NCI-H526 (cell line): ENCODE results near the gene PDK1.

Source experiments
- DNase-seq, 2 experiments: peaks; one replicate each; lab custom pipeline; 2025; lab: John Stamatoyannopoulos, UW

The PDK1 gene

GRCh38 chr2:172597176-172597842 lies 41.4 kb downstream of the PDK1 start:
- no peak for DNase-seq

- DNase-seq, result no peak
Measured at GRCh38 chr2:172599947-172600346, 44.1 kb downstream of the PDK1 start.

DNA sequence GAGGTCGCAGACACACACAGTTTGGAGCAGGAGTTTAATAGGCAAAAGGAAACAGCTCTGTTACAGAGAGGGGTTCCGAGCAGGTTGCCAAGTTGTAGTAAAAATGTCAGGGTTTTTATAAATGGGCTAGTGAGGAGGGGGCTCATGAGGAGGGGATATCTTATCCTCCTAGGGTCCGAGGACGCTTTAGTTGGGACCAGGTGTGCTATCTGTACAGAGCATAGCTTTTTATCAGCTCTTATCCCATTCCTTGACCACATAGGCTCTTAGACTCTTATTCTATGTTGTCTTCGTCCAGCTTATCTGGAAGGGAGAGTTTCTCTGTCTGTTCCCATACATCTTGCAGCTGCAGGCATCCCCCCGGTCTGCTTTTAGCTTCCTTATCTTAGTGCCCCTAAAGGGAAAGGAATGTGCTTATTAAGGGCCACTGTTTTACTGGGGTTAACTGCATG lies 44.7 kb downstream of the PDK1 start:
- no peak for DNase-seq

- no peak for DNase-seq
Measured at GRCh38 chr2:172606285-172606684, 50.4 kb downstream of the PDK1 start.

DNA sequence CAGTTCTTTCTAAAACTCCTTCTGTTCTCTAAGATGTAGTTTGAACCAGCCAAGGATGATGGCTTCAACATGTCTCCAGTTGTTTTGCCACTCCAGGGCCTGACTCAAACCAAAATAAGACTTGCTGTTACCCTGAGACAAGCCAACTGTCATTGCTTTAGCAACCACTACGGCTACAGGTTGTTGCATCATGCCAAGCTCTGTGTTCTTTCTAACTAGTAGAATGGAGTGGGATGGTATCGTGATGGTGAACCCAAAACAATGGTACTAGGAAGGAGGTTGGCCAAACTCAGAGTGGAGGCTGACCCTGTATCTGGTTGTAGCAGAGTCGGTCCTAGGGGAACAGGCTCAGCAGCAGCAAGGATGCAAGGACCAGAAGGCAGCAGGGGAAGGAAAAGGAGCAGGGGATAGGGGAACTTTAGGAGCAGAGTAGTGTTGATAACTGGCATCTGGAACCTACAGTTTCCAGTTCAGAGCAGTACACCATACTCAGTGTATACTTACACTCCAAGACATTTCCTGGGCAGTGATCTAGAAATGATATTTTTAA lies 51.6 kb downstream of the PDK1 start:
- DNase-seq, result no peak

- no peak for DNase-seq
Measured at GRCh38 chr2:172609488-172609887, 53.6 kb downstream of the PDK1 start.

GRCh38 chr2:172612051-172612450 lies 56.2 kb downstream of the PDK1 start:
- no peak for DNase-seq

DNA sequence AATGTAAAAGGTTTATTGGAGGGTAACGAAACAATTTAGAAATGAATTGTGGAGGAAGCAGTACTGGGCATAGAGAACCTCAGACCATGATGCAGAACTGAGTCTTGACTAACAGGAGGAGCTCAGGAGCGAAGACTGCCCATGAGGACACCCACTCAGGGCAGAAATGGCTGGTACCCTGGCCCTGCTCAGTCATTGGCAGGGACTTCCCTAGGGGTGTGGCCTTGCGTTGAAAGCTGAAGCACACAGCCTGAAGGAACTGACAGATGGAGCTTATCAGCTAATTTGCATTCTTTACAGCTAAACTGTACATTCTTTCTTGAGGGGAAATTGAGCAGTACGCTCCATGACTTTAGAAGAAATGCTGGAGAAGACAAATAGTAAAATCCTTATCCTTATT lies 57.1 kb downstream of the PDK1 start:
- DNase-seq, result peak; percentile 71 to 83

DNA sequence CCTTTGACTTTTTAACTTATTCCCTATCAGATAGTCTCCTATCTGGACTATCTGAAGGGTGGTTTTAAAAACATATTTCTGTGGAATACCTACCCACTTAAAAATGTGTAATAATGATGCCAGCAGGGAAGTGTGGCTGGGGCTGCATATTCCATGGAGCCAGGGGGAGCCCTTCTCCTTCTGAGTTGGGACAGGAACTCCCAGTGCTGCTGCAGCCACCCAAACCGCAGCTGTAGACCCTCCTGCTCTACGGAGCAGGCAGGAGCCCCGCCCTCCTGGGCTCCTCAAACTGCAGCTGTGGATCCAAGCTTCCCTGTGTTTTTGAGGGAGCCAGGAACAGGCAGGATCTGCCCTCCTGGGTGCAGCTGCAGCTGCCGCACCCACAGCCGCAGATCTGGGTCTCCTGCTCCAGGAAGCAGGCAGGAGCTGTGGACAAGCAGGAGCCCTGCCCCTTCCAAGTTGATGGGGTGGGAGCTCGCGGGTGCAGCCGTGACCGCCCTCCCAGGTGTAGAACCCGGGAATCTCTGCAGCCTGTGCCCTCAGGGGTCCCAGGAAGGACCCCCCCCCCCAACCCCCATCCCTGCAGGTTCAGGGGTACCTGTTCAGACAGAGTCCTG lies 57.8 kb downstream of the PDK1 start:
- DNase-seq, result peak; percentile 0 to 30

- no peak for DNase-seq
Measured at GRCh38 chr2:172614932-172615331, 59.0 kb downstream of the PDK1 start.

- no peak for DNase-seq
Measured at GRCh38 chr2:172615727-172616261, 59.9 kb downstream of the PDK1 start.

DNA sequence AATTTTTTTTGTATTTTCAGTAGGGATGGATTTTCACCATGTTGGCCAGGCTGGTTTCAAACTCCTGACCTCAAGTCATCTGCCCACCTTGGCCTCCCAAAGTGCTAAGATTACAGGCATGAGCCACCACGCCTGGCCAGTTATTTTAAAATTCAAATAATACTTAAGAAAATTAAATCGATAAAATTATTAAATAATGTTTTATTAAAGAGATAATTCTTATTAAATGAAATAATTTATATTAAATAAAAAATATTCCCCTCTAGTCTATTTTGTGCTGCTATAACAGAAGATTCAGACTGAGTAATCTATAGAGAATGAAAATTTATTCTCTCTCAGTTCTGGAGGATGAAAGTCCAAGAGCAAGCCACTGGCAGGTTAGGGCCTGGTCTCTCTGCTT lies 61.2 kb downstream of the PDK1 start:
- no peak for DNase-seq

DNA sequence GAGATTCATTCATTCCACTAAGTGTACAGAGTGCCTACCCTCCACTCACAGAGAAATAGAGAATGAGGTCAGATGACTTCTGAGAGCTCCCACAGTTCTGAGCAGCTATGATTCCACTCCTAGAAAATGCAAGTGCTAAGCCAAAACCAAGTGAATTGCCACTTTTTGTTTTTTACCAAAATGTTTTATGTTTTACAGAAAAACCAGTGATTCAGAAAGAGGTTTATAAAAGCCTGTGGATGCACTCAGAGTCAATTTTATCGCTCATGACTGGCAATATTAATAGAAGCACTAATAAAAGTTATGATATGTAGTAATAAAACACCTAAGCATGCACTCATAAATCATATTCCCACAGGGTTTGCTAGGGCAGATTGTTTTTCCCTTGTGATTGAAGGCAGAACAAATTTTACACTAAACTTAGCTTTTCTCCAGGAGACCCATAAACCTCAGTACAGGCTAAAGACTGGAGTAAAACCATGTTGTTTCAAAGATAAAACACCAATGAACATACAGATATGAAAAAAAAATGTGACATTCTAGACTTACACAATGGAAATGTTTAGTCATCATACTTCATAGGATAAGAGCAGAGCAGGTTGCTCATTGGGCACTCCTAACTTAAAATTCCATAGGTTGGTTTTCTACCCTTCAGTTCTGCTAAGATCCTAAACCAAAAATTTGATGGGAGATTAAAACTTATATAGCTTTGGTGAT lies 67.5 kb downstream of the PDK1 start:
- DNase-seq, result no peak

DNA sequence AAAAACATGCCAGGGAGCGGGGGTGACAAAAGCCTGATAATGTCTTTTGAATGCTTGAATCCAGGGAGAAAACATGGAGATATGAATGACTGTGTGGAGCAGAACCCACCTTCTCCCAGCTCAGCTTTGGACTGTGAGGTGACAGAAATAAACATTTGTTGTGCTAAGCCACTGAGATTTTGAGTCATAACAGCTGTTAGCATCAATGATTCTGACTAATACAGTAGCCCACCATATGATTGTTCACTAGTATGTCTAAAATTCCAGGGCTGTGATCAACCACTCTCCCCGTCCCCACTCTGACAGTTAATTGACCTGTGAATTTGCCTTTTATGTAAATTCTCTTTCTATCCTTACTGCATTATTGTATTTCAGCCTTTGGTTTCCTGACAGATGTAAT lies 69.1 kb downstream of the PDK1 start:
- peak; percentile 37 to 44 for DNase-seq

DNA sequence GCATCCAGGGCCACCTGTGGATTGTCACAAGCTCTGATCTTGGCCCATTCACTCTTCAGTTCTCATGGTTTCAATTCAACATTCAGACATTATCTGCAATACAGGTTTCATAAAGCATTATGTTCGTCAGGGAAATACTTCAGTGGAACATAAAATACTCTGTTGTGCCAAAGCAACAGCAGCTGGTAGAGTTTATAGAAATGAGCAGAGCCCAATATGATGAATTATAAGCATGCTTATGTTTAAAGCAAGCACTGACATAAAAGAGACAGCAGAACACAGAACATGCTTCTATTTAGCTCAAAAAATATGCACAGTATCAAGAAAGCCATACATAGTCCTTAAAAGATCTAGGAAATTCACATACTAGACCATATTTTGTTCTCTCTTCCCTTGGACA lies 71.3 kb downstream of the PDK1 start:
- no peak for DNase-seq

DNA sequence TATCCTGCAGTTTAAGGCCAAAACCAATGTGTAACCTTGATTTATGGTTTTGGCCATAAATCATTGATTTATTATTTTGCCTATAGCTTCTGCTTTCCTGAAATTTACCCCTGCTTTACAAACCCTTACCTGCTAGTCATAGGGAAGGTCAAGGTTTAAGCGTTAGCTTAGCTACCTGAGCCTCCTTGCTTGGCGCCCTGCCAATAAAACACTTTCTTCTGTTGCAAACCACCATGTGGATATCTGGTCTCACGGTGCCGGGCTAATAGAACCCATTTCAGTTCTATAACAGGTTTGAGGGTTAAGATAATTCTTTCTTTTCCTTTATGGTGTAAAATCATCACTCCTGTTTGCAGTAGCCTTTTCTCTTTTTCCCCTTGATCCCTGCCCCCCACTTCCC lies 72.2 kb downstream of the PDK1 start:
- no peak for DNase-seq

GRCh38 chr2:172629586-172629985 lies 73.7 kb downstream of the PDK1 start:
- DNase-seq, result no peak

- no peak for DNase-seq
Measured at GRCh38 chr2:172630181-172630580, 74.3 kb downstream of the PDK1 start.

DNA sequence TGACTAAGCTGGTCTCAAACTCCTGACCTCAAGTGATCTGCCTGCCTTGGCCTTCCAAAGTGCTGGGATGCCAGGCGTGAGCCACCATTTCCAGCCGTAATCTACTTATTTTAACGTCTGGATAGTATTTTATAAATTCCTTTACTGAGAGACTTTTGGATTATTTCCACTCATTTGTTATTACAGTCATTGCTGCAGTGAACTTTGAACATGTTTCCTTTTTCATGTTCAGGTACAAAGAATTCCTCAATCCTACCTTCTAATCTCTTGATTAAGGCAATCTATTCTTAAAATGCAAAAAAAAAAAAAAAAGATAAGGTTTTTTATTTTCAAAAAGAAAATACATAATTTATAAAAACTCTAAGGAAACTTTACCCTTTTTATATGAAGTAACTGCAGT lies 78.6 kb downstream of the PDK1 start:
- no peak for DNase-seq

DNA sequence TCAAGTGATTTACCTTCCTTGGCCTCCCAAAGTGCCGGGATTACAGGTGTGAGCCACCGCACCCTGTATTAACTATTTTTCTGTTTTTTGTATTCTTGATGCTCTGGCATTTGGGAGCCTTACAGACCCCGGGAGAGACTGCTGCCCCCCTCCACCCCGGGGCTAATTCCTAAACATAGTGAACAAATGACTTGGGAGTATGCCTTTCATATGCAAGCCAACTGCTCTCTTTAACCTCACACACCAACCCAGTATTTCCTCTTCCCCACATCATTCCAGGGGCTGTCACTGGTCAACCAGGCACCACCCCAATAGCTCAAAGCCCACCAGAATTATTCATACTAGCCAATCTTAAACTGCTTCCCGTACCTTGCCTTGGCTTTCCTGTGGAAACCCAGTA lies 79.7 kb downstream of the PDK1 start:
- DNase-seq, result no peak

DNA sequence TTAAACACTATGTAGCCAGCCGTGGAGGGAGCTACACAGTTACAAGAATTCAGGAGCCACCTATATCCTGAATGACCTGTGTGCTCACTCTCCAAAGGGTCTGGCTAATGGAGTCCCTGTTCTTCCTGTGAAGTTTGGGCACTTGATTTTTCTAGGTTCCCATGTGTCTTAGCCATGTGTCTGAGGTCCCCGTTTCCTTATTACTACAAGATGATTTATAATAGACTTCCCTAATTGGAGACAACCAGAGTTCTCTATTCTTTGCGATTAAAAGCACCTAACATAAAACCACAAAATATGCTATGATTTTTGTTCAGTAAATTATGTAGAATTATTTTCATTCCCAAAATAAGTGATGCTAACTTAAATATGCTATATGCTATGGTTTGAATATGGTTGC lies 83.4 kb downstream of the PDK1 start:
- DNase-seq, result no peak

DNA sequence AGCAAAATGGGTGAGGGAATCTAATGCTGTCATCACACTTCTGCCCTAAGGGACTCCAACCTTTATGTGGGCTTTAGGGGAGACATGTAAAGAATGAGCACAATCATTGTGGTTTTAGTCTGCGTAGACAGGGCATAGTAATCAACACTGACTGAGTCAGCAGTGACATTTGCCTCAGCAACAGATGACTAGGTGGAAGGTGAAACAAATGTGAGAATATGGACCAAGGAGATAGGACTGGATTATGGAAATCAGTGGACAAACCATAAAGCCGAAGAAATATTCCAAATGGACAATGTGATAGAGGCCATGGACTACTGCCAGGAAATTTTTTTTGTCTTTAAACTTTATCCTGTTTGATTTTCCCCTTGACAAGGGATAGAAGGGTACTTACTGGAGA lies 83.9 kb downstream of the PDK1 start:
- no peak for DNase-seq

DNA sequence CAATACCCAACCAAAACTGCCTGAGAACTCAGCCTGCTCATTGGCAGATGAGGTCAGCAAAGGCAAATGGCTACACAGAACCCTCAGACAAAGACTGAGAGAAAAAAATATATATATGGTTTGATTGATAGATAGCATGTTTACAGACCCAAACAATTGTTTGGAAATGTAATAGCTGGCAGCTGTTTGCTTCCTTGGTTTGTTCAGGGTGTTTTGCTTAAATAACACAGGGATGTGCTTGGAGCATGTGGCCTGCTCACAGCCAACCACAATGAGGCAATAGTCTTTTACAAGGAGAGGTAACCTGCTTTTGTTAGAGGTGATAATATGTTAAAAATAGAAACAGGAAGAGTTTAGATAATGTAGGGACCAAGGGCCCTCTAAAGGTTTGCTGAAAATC lies 84.5 kb downstream of the PDK1 start:
- DNase-seq, result peak in 1 of 2 experiments; percentile 8
